HUES6 (cell line): ENCODE results near the gene APCDD1.
A peak's percentile ranks its signal among the peaks of the same experiment; 100 is the strongest.

Experiments used
- H3K27ac ChIP-seq: 2 replicates; pipeline ENCODE4 v1.7.0; 2013; ENCODE audit warnings: low read depth, mild to moderate bottlenecking, low read length, inconsistent platforms
- H3K27me3 ChIP-seq: 2 replicates; pipeline ENCODE4 v1.6.1; 2013; ENCODE audit warnings: low read length; ENCODE audit not compliant: control insufficient read depth, insufficient read depth
- H3K36me3 ChIP-seq: 2 replicates; pipeline ENCODE4 v1.6.1; 2013; ENCODE audit warnings: low read length; ENCODE audit not compliant: control insufficient read depth, insufficient read depth
- H3K4me1 ChIP-seq: 2 replicates; pipeline ENCODE4 v1.6.1; 2013; ENCODE audit warnings: low read length; ENCODE audit not compliant: control insufficient read depth, insufficient read depth
- H3K4me3 ChIP-seq: 2 replicates; pipeline ENCODE4 v1.5.1; 2013; ENCODE audit warnings: low read depth, low read length
- H3K9ac ChIP-seq: one replicate; pipeline ENCODE4 v1.6.1; 2013; ENCODE audit warnings: mild to moderate bottlenecking, low read length
- H3K9me3 ChIP-seq: 2 replicates; pipeline ENCODE4 v1.6.1; 2013; ENCODE audit warnings: low read depth, low read length; ENCODE audit not compliant: control insufficient read depth, insufficient read depth

Gene APCDD1

GRCh38 chr18:10436160-10436559 lies 18.3 kb upstream of the APCDD1 start:
- H3K4me1 ChIP-seq: no peaks in the 10 kb centered on the region
- H3K36me3 ChIP-seq: no peaks in the 10 kb centered on the region
- H3K27ac ChIP-seq: no peak overlapping the region
- no peaks in the 10 kb centered on the region for H3K27me3 ChIP-seq
- H3K4me3 ChIP-seq: no peak overlapping the region
- H3K9me3 ChIP-seq: no peaks in the 10 kb centered on the region
- H3K9ac ChIP-seq: no peak overlapping the region

- H3K27me3 ChIP-seq: no peaks in the 10 kb centered on the region
- H3K4me3 ChIP-seq: no peak overlapping the region
- no peak overlapping the region for H3K9ac ChIP-seq
- no peak overlapping the region for H3K27ac ChIP-seq
- H3K4me1 ChIP-seq: no peaks in the 10 kb centered on the region
- no peaks in the 10 kb centered on the region for H3K9me3 ChIP-seq
- no peaks in the 10 kb centered on the region for H3K36me3 ChIP-seq
Observed at GRCh38 chr18:10437837-10438236, 16.6 kb upstream of the APCDD1 start.

- Histone ChIP-seq H3K27ac (no peak overlapping the region), H3K9ac (no peak overlapping the region), H3K9me3 (no peaks in the 10 kb centered on the region), H3K27me3 (no peaks in the 10 kb centered on the region), H3K36me3 (no peaks in the 10 kb centered on the region), H3K4me3 (no peak overlapping the region), H3K4me1 (no peaks in the 10 kb centered on the region)
Observed at GRCh38 chr18:10439898-10440297, 14.5 kb upstream of the APCDD1 start.

GRCh38 chr18:10440884-10441283 lies 13.6 kb upstream of the APCDD1 start:
- H3K4me1 ChIP-seq: no peaks in the 10 kb centered on the region
- H3K4me3 ChIP-seq: no peak overlapping the region
- no peaks in the 10 kb centered on the region for H3K27me3 ChIP-seq
- no peak overlapping the region for H3K9ac ChIP-seq
- no peaks in the 10 kb centered on the region for H3K9me3 ChIP-seq
- no peaks in the 10 kb centered on the region for H3K36me3 ChIP-seq
- no peak overlapping the region for H3K27ac ChIP-seq

DNA sequence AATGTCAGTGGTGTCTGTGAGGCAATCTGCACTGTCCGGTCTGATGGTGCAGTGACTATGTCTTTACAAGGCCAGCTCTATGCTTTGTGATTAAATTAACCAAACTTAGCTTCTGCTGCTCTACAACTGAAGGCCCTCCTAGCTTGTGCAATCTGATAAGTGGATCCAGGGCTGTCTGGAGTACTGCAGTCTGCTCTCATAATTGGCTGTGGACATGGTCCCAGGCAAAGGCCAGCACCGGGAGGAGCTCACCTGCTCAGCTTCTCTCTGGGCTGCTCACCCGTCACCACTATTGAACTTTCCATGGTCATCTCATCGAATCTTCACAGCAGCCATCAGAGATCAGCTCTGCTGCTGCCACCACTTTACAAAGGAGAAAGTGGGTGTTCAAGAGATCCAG lies 13.0 kb upstream of the APCDD1 start:
- no peak overlapping the region for H3K4me3 ChIP-seq
- H3K9ac ChIP-seq: no peak overlapping the region
- H3K9me3 ChIP-seq: no peaks in the 10 kb centered on the region
- H3K27me3 ChIP-seq: no peaks in the 10 kb centered on the region
- no peak overlapping the region for H3K27ac ChIP-seq
- no peaks in the 10 kb centered on the region for H3K4me1 ChIP-seq
- H3K36me3 ChIP-seq: no peaks in the 10 kb centered on the region

DNA sequence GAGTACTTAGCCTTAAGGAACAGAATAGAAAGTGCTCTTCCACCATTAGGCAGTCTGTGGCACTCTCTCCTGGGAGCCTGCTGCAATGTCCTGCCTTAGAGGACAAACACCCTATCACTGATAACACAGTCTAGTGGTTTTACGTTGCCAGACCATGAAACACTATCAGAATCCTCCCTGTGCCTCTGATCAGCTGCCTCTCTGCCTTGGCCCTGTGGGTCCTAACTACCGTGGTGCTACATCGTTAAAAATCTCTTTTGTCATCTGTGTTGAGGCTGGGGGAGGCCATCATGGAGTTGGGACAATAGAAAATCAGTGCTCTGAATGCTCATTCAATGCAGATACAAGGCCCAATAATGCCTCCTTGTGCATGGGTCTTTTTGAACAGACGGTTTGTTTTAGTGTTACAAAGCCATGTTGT lies 11.9 kb upstream of the APCDD1 start:
- Histone ChIP-seq H3K27me3 (no peaks in the 10 kb centered on the region), H3K4me3 (no peak overlapping the region), H3K36me3 (no peaks in the 10 kb centered on the region), H3K27ac (no peak overlapping the region), H3K9me3 (no peaks in the 10 kb centered on the region), H3K4me1 (no peaks in the 10 kb centered on the region), H3K9ac (no peak overlapping the region)

GRCh38 chr18:10443001-10443400 lies 11.4 kb upstream of the APCDD1 start:
- H3K4me3 ChIP-seq: no peak overlapping the region
- H3K9ac ChIP-seq: no peak overlapping the region
- no peak overlapping the region for H3K27ac ChIP-seq
- H3K9me3 ChIP-seq: no peaks in the 10 kb centered on the region
- H3K27me3 ChIP-seq: no peaks in the 10 kb centered on the region
- no peaks in the 10 kb centered on the region for H3K36me3 ChIP-seq
- no peaks in the 10 kb centered on the region for H3K4me1 ChIP-seq

- no peaks in the 10 kb centered on the region for H3K27me3 ChIP-seq
- no peaks in the 10 kb centered on the region for H3K4me1 ChIP-seq
- H3K27ac ChIP-seq: no peak overlapping the region
- no peak overlapping the region for H3K9ac ChIP-seq
- no peak overlapping the region for H3K4me3 ChIP-seq
- H3K36me3 ChIP-seq: no peaks in the 10 kb centered on the region
- H3K9me3 ChIP-seq: no peaks in the 10 kb centered on the region
Observed at GRCh38 chr18:10444314-10445006, 10.0 kb upstream of the APCDD1 start.

DNA sequence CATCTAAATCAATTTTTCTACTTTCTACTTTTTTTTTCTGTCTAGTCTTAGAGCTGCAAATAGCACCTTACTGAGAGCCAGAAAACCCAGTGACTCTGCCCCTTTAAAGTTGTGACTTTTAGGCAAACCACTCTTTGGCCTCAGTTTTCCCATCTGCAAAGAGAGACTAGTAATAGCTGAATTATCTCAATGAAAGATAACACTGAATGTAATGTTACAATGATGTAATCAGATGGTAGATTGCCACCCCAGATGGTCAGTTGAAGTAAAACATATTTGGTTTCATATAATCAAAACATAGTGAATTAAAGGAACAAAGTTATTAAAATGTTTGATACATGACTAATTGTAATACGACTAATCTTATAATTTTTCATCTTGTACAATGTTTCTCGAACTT lies 5.0 kb upstream of the APCDD1 start:
- no peaks in the 10 kb centered on the region for H3K36me3 ChIP-seq
- no peaks in the 10 kb centered on the region for H3K9me3 ChIP-seq
- no peak overlapping the region for H3K27ac ChIP-seq
- no peak overlapping the region for H3K9ac ChIP-seq
- peaks cover 16% of the 10 kb centered on the region for H3K27me3 ChIP-seq
- H3K4me1 ChIP-seq: peaks cover 5% of the 10 kb centered on the region; the same call in 1 of the 2 replicates
- H3K4me3 ChIP-seq: no peak overlapping the region

DNA sequence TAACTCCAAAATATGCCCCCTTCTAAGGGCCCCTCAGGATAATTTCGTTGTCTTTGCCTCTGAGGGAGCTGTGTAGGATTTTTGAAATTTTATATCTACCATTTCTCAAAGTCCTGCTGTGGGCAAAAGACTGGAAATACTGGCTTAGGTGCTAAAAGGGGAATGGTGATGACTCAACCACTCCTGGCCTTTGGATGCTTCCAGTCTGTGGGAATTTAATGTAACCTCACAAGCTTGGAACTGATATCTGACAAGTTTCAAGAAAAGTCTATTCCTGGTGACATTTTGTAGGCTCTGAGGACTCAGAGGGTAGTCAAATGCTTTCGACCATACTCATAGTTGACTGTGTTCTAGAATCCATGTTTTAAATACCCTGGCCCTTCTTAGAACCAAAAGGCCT lies 3.4 kb upstream of the APCDD1 start:
- no peaks in the 10 kb centered on the region for H3K9me3 ChIP-seq
- H3K4me1 ChIP-seq: peaks cover 11% of the 10 kb centered on the region
- no peak overlapping the region for H3K4me3 ChIP-seq
- no peaks in the 10 kb centered on the region for H3K36me3 ChIP-seq
- H3K9ac ChIP-seq: no peak overlapping the region
- no peak overlapping the region for H3K27ac ChIP-seq
- peaks cover 29% of the 10 kb centered on the region for H3K27me3 ChIP-seq

- peaks cover 45% of the 10 kb centered on the region for H3K27me3 ChIP-seq
- peak overlapping the region; percentile 88 for H3K4me3 ChIP-seq
- no peaks in the 10 kb centered on the region for H3K36me3 ChIP-seq
- no peaks in the 10 kb centered on the region for H3K9me3 ChIP-seq
- peaks cover 17% of the 10 kb centered on the region for H3K4me1 ChIP-seq
- H3K9ac ChIP-seq: peak overlapping the region; percentile 63
- H3K27ac ChIP-seq: no peak overlapping the region; the same call in 1 of the 2 replicates
Observed at GRCh38 chr18:10453261-10453805, 1.1 kb upstream of the APCDD1 start.
